Mucosa of gallbladder (tissue), 1 donor: Measurements from ENCODE around the gene ARHGAP22. TPM values are rescaled to one million over a fixed set of nuclear protein-coding genes. Genes with fewer than 3 reads are reported as not detected.

Experiments
- DNase-seq: peaks from one replicate; pipeline ENCODE4 v3.0.0-alpha.2; 2020; ENCODE audit warnings: low spot score
- total RNA-seq: library from RNA; stranded (reverse); gene quantifications from one replicate; pipeline ENCODE4 v1.2.1, GENCODE V29; 2021
- donor health status: DM: no; HTN: no; CAD: no.

Gene ARHGAP22
- total RNA-seq, 1 donor from 2014 or later, result 8.8 TPM

GRCh38 chr10:48477616-48478015, 127.3 kb downstream of the ARHGAP22 start:
- DNase-seq, result no peak

- no peak for DNase-seq
These were observed 127.7 kb downstream of the ARHGAP22 start for GRCh38 chr10:48477141-48477540.

- no peak for DNase-seq
These were observed 128.4 kb downstream of the ARHGAP22 start for GRCh38 chr10:48476279-48476982.

GRCh38 chr10:48475943-48476278, 129.0 kb downstream of the ARHGAP22 start:
- no peak for DNase-seq

- no peak for DNase-seq
These were observed 130.0 kb downstream of the ARHGAP22 start for GRCh38 chr10:48474765-48475365.

GRCh38 chr10:48473704-48474103, 131.2 kb downstream of the ARHGAP22 start:
- DNase-seq, result no peak

- no peak for DNase-seq
These were observed 132.3 kb downstream of the ARHGAP22 start for GRCh38 chr10:48472501-48473069.

- no peak for DNase-seq
These were observed 133.7 kb downstream of the ARHGAP22 start for GRCh38 chr10:48470893-48471805.

GRCh38 chr10:48470115-48470892, 134.6 kb downstream of the ARHGAP22 start:
- DNase-seq, result no peak

GRCh38 chr10:48469516-48470020, 135.3 kb downstream of the ARHGAP22 start:
- DNase-seq, result no peak

- no peak for DNase-seq
These were observed 135.9 kb downstream of the ARHGAP22 start for GRCh38 chr10:48468866-48469511.

GRCh38 chr10:48468130-48468790, 136.6 kb downstream of the ARHGAP22 start:
- no peak for DNase-seq

GRCh38 chr10:48467669-48468068, 137.2 kb downstream of the ARHGAP22 start:
- DNase-seq, result no peak

GRCh38 chr10:48466611-48467240, 138.1 kb downstream of the ARHGAP22 start:
- DNase-seq, result no peak

GRCh38 chr10:48465860-48466521, 138.9 kb downstream of the ARHGAP22 start:
- no peak for DNase-seq

- DNase-seq, result no peak
These were observed 139.8 kb downstream of the ARHGAP22 start for GRCh38 chr10:48464871-48465736.

GRCh38 chr10:48464121-48464870, 140.6 kb downstream of the ARHGAP22 start:
- DNase-seq, result no peak
